Activated gamma-delta T cell (primary cell): ENCODE measurements around the gene DLG2.
"Not testable (repeated sequence)": the region's sequence is repeated elsewhere in the genome, so short reads cannot be mapped to it uniquely, and the experiment has no call there.

Experiments used
- DNase-seq: peaks from one replicate; lab custom pipeline; 2025; lab: John Stamatoyannopoulos, UW

DLG2 gene

GRCh38 chr11:83464160-83464944, 2162.8 kb downstream of the DLG2 start:
- no peak for DNase-seq

DNA sequence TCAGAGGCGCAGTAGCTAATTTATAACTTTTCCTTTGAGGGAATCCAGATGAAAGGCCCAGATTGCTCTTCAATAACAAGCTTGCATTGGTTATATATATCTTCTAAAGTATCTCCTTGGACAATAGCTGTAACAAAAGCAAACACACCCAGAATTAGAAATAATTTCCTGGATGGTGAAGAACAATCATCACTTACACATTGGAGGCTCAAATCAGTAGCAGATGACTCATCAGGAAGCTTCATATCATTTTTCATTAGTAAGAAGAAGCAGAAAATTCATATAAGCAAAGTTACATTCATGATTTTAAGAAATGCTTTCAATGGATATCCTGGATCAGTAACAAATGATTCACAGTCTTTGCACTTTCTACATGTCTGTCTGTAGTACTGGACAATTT, 2167.3 kb downstream of the DLG2 start:
- DNase-seq, result no peak

DNA sequence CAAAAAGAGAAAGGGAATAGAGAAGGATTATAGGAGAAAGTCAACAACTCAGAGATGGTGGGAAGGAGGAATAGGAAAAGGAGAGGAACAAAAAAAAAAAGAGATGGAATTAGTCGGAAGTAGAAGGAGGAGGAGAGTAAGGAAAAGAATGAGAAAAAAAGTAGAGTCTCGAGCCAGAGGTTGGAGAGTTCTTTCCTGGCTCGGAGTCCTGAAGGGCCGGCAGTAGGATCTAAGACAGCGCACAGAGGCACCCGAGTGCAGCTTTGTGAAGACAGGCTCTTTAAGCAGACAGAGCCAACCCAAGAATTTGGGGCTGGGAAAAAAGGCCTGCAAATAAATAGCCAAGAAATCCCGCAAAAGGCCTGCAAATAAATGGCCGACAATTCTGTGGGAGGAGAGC, 2170.6 kb downstream of the DLG2 start:
- DNase-seq, result no peak

DNA sequence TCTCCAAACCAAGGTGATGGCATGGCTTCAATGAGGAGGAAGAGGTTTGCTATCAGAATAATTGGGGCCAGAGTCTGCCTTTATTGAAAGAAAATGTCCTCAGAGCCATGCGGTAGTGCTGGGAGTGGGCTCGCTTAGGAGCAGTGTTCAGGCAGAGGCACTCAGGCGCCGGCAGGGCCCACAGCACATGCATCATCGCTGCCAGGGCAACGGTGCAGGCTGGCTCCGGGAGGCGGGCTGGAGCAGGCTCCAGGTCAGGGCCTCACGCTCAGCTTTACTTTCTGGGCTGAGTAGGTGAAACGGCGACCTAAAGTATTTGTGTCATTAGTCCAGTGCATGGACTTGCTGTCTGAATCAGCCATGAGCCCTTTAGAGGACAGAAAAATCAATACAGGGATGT, 2171.1 kb downstream of the DLG2 start:
- DNase-seq, result no peak

DNA sequence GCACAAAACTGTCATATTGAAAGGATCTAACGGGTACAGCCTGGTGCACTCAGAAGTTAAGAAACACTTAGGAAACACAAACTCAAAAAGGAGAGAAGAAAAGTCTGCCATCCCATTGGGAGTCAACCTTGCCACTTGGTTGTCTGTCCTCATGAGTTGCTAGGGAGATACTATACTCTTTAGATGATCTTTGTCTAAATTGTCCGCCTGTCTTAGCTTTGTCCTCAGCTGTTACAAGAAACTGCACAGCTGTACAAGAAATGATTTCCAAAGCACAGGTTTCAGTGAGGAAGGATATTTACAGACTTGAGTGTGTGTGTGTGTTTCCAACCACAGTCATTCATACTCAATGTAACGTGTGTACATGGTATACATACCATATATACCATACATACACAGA, 2171.8 kb downstream of the DLG2 start:
- DNase-seq, result no peak

DNA sequence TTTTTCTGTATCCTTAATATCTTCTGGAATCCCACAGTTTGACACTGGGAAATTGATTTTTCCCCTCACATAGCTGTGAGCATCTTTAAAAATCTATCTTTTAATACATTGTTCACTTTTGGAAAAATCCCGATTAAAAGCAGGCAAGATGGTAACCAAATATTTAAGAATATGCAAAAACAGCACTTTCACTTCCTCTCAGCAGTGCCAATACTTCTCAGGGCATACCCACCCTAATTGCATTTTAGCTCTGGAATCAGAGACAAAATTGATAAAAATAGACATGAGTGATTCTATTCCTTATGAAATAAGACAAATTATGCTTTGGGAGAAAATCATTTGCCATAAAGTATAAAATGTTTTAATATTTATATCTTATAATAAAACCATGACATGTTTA, 2172.5 kb downstream of the DLG2 start:
- no peak for DNase-seq

DNA sequence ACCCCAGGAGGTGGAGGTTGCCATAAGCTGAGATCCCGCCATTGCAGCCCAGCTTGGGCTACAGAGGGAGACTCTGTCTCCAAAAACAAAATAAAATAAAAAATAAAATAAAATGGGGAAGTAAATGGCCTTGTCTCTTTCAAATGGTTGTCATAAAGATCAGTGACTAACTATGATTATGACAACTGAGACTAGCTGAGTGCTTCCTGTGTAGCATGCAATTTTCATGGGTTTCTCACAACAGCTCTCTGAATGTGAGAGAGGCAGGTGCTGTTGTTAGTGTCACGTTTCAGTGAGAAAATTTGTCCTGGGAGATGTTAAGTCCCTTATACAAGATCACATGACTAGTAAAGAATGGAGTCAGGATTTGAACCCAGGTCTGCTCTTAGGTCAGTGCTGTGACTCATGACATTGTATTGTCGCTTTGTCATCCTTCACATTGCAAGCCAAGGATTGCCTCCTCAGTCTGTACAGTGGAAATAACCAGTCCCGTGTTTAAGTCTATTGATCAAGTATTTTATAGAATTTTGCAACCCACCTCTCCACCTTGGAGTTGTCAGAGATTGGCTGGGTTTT, 2177.7 kb downstream of the DLG2 start:
- DNase-seq, result no peak

DNA sequence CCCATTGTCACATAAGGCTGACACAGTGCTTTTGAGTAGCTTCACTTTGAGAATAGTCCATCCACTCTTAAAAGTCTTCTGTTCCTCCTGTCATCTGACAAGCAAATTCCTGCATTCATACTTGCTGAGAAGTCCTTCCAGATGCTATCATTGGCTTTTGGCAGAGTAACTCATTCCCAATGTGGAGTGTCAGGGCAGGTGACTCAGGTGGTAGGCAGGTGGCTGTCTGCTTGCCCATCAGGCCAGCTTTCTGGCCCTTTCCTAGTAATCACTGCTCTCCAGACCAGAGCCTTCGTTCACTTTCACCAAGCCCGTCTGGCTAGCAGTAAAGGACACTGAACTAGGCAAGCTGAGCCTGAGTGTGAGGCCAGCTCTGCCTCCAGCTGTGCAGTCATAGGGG, 2178.5 kb downstream of the DLG2 start:
- DNase-seq, result no peak

- not testable (repeated sequence) for DNase-seq
Measured at GRCh38 chr11:83443880-83444279, 2183.3 kb downstream of the DLG2 start.

DNA sequence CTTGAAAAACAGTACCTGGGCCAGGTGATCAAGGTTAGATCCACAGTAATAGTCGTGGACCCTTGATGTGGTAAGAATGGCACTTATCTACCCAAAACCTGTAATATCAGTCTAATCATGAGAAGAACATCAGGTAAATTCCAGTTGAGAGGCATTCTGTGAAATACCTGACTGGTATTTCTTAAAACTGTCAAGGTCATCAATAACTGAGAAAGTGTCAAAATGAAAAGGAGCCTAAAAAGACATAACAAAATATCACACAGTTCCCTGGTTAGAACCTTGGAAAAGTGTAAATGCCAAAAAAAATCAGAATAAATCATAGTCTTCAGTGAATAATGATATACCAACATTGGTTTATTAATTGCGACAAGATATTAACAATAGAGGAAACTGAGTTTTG, 2185.5 kb downstream of the DLG2 start:
- DNase-seq, result no peak

DNA sequence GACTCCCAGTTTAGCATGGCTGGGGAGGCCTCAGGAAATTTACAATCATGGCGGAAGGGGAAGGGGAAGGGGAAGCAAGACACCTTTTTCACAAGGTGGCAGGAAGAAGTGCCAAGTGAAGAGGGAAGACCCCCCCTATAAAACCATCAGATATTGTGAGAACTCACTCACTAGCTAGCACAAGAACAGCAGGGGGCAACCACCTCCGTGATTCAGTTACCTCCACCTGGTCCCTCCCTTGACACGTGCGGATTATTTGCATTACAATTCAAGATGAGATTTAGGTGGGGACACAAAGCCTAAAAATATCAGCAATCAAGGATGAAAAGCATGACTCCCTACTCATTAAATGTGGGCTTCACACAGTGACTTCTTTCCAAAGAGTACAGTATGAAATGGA, 2186.0 kb downstream of the DLG2 start:
- DNase-seq, result no peak

DNA sequence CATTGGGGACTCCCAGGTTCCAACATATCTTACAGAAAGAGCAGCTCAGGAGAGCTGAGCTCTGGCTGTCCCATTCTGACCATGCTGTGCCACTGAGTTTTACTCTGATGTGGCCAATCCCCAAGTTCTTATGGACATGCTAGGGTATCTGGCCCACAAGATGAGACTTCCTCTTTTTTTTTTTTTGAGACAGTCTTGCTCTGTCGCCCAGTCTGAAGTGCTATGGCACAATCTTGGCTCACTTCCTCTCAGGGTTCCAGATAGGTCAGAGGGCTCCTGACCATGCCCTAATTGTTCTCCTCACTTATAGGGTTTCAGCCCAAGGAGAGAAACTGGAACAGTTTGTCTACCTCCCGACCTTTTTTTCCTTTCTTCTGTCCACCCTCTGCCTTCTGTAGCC, 2188.7 kb downstream of the DLG2 start:
- no peak for DNase-seq

DNA sequence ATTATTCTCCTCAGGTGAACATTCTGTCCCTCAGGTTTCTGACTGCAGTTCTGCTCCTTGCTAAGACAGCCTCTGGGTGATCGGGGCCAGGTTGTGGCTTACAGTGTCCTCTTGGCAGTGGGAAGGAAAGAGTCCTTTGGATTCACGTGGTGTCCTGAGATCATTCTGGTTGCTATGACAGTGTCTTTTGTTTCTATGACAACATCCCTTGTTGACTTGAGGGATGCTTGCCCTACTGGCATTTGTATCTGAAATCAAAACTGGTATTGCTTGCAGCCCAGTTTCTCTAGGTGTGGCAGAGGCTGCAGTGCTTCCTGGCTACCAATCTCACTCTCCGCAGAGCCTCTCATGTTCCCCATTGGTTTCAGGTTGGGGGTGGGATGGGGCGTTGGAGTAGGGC, 2189.2 kb downstream of the DLG2 start:
- DNase-seq, result no peak

- no peak for DNase-seq
Measured at GRCh38 chr11:83436855-83437254, 2190.3 kb downstream of the DLG2 start.

GRCh38 chr11:83434812-83435211, 2192.3 kb downstream of the DLG2 start:
- DNase-seq, result not testable (repeated sequence)

DNA sequence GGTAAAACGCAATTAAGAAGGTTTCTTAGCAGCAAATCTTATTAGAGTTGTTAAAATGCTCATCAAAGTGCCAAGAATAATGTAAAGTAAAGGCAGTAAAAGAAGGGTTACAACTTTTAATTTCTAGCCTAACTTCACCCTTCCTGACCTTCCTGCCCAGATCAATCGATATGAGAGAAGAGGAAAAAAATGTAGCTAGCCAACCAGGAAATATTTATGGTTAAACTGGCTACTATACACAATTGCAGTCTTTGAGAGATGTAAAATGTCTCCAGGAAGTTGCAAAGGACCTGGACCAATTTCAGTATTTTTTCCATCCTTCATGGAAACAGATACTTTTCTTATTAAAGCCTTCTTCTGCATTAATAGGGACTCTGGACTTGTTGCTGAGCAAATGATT, 2199.2 kb downstream of the DLG2 start:
- DNase-seq, result no peak

GRCh38 chr11:83427501-83427900, 2199.6 kb downstream of the DLG2 start:
- DNase-seq, result no peak

DNA sequence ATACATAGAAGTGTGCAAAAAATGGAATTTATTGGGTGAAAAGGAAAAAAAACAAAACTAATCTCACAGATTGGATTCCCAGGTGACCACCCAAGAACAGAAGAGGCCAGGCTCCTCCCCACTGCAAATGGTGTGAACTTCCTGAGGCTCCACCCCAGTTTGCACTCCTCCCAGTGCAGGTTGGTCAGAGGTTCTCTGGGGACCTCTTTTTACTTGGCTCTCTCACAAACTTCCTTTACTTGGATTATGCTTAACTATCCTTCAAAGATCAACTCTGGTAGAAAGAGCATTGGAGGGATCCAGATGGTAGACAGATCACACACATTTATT, 2202.0 kb downstream of the DLG2 start:
- no peak for DNase-seq

- DNase-seq, result no peak
Measured at GRCh38 chr11:83424376-83425136, 2202.6 kb downstream of the DLG2 start.

- DNase-seq, result not testable (repeated sequence)
Measured at GRCh38 chr11:83422641-83423040, 2204.5 kb downstream of the DLG2 start.

DNA sequence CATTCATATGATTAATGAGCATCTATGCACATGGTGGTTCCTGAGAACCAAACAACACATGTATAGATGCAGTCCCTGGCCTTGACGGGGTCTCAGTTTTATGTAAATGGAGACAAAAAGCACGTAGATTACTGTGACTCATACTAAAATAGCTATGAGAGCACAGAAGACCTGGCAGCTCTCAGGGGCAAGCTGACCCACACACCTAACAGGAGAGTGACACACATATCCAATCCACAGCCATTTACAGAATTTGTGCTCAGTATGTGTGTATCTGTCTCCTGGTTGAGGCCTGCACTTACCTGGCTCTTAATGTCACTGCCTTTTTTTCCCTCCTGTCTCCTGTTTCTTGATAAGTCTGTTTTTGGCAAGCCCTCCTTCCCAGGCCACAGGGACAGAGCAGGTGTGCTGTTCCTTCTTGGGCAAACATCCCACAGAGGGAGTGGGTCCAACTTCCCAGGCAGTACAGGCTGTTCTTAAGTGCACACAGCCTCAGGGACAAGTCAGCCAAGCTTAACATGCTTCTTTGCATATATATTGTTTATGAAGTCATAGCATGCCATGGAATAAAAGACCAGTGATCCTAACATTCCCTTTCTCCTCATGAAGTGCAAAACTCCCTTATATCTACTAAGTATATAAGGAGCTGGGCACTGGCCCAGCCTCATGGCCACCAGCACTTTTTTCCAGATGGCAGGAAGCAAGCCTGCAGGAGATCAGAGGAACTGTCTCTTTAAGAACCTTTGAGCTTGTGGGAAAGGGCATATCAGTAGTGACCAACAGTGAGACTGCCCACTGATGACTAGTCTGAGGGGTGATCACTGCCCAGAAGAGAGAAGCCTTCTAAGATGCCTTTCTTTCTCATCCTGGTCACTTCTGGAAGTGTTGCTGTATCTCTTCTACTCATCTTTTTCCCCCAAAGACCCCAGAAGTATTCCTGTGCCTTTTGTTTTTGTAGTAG, 2216.3 kb downstream of the DLG2 start:
- no peak for DNase-seq

GRCh38 chr11:83409891-83410290, 2217.3 kb downstream of the DLG2 start:
- no peak for DNase-seq
